CD4-positive, alpha-beta T cell treated with Interleukin-6 at 100 ng/mL for 8 hours (primary cell): Measurements from ENCODE around the gene GBX2.

Experiments
- DNase-seq: peaks from one replicate; pipeline ENCODE4 v3.0.0-alpha.2; 2020; ENCODE audit warnings: mixed read lengths, low spot score

The GBX2 gene

GRCh38 chr2:236180831-236181453 lies 12.8 kb upstream of the GBX2 start:
- no peak for DNase-seq

DNA sequence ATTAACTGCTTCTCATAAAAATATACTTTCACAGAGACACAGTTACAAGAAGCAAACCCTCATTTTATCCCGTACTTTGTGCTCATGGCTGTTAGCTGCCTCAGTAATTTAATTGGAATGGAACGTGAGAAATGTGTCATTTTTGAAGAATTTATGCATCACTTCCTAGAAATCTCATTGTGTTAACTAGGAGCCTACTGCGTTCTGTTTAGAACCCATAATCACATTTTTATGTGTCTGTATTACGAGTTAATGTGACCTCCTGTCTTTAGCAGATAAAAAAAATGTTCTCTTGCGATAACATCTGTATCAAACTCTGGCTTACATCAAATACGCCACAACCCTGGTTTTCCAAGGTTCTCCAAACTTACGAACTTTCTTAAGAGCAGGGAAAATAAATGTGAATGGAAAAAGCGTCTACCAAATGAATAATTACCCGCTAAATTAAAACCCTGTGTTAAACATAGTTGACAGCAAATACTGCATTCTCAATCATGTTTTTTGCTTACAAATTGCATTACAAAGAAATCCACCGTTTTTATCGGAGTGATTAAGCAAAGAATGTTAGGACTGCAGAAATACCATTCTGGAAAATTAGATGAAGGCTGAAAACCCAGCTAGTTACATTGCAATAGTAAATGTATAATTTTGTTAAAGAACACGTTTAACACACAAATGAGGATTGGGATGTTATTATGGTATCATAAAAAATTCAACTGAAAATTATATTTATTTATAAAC lies 12.1 kb upstream of the GBX2 start:
- DNase-seq: no peak

DNA sequence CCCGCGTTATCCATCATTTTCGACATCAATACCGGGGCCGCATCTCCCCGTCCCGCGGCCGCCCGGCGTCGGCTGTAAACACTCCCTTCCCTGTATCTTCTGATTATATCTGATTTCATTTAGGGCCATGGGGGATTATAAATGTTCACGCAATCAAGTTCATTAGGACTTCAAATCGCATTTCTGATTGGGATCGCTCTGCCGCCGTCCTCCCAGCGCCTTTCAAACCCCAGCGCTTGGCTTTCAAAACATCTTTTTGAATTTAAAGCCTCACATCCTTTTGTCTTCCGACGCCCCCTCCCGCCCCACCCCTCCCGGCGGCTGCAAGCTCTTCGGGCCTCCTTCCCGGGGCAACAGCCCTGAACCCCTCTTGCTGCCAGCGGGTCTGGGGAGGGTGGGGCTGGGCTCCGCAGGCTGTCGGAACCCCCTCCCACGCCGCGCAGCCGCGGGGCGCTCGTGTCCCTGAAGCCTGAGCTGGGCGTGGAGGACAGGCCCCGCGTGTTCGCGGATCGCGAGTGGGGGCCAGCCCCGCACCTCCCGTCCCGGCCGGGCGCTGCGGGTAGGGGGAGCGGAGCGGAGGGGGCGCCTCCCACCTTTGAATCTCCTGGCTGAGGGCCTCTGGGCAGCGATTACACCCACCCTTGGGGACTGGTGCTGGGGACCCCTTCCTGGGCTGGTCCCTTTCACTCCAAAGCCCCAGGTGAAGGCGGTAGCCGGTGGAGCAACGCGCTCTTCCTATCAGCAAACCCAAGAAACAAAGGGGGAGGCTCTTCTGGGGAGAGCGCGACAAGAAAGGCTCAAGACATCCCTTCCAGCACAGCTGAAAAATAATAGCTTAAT lies 11.3 kb upstream of the GBX2 start:
- DNase-seq: no peak

DNA sequence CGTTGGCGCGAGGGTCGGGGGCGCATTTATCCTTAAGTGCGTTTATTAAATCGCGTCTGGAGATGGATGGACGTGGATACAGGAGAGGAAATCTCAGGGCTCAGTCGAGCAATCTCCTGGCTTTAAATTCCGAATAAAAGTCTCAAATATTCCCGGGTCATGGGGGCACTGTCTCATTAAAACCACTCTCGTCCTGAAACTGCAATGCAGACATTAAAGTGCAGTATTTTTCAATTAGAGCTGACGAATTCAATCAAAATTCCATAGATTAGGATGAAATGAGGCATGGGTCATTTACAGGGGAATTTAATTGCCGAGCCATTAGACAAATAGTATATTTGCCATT lies 10.7 kb upstream of the GBX2 start:
- no peak for DNase-seq

GRCh38 chr2:236177967-236178889 lies 10.0 kb upstream of the GBX2 start:
- DNase-seq: no peak

DNA sequence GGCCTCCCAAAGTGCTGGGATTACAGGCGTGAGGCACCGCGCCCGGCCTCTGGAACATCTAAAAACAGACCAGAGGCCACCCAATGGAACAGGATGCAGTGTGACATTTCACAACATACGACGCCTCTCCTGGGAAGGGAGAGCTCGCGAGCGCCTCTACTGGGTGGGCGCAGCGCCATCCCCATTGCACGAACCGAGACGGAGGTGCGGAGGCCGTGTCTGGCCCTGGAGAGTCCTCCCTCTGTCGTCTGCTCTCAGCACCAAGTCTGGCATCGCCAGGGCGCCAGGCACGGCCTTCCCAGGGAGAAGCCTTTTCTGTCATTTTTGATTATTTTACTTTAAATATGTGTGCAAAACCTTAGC lies 9.4 kb upstream of the GBX2 start:
- no peak for DNase-seq

DNA sequence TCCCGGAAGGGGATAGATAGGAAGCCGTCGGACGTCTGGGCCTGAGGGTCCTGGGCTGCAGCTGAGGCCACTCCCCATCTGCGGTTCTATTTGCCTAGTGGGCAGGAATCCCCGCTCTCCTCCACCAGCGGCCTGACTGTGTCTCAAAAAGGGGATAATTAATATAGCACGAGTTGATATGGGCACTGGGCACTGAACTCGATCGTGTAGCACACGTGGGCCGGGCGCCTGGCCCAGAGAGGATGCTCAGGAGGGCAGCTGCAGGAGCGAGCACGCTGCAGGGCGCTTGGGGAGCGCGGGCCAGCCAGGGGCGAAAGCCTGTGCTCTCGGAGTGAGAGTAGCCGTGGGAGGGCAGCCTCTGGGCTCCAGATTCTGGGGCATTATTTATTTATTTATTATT lies 8.8 kb upstream of the GBX2 start:
- DNase-seq: no peak

DNA sequence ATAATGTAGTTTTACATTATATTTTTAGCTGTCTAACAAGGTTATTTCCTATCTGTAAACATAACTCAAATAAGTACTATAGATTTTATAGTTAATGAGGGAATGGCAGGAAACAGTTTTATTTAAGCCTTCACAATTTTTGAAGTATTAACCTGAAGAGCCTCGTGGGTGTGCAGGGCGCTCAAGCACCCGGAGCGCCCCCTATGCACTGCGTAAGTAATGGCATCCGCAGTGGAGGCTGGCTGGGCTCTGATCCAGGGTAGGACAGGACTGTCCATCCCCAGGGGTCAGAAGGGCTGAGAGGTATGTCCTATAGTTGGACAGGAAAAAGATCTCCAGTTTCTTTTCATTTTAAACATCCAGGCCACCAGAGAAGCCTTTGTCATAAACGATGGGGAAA lies 8.2 kb upstream of the GBX2 start:
- no peak for DNase-seq

DNA sequence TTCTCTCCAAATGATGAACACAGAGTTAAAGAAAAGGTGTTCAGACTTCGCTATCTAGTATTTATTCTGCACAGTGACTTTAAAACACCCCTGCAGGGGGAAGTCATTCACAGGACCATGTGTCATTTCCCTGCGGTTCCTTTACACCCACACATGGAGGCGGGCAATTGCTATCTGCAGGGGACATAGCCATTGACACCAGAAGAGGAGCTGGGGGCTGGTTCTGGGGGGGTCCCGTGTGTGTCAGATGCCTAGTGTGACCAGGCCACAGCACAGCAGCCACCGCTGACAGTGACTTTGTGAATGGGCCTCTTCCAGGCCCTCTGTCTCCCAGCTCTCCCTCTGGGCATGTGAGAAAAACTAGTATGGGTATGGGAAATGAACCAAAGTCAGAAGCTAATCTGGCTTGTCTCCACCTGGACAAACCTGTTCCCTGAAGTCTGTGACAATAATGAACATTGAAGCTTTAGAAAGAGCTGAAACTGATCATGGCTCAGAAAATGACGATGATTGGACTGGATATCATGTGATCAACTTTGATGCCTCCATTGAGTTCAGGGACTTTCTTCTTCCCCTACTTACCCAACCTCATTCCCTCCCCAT lies 7.5 kb upstream of the GBX2 start:
- DNase-seq: no peak

GRCh38 chr2:236173729-236174607 lies 5.8 kb upstream of the GBX2 start:
- no peak for DNase-seq

DNA sequence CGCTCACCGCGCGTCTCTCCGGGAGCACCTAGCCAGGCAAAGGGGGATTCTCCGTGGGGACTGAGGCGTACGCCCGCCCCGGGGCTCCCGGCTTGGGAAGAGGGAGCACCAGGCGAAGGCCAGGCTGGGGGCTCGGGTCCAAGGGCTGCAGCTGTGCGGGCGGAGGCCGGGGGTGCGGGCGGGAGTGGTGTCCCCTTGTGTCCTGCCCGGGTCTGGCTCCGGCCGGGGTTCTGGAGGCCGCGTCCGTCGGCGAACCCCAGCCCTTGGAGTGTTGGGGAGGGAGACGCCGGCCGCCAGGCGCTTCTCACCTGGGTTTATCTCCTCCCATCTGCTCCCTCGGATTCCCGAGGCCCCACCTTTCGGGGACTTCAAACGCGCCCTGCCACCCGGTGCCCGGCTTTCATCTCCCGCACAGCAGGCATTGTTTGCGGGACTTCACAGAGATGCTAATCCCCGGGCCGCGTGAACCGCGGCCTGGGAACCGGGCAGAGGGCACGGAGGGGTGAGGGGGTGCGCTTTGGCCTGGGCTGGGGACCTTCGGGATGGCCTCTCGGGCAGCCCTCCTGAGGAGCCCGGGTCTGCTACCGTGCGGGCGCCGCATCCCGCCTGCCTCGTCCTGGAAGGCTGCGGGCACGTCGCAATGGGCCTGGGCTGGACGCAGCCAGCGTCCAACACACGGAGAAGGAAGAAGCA lies 5.0 kb upstream of the GBX2 start:
- DNase-seq: no peak

DNA sequence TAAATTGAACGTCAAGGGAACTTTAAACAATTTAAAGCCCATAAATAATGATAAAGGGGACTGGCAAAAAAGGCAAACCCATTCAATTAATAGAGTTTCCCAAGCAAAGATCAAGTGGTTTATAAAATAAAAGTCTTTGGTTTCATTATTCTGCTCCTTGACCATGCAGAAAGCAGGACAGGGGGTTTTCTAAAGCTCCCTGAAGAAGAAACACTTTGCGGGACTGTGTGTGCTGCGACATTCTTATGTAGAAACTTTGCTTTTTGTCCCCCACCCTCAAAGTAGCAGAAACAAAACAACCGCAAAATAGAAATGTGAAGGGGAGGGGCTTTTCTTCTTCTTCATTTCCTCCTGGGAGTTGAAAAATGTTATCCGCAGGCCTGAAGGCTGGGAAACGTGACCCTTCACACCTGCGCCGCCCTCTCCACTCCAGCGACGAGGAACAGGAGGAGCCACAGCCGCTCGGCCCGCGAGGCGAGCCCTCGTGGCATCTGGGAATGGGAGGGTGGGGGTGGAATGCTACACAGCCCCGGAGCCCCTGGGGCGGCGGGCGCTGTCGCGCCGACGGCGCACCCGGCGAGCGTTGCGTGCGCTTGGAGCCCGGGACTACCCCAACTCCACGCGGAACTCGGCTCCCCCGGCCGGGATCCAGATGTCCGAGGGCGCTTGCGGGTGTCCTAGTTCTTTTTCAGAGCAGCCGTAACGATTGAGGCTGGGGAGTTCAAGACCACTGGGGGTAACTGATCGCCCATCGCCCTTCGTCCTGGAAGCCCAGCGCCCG lies 4.3 kb upstream of the GBX2 start:
- no peak for DNase-seq

GRCh38 chr2:236171680-236172254 lies 3.6 kb upstream of the GBX2 start:
- no peak for DNase-seq

DNA sequence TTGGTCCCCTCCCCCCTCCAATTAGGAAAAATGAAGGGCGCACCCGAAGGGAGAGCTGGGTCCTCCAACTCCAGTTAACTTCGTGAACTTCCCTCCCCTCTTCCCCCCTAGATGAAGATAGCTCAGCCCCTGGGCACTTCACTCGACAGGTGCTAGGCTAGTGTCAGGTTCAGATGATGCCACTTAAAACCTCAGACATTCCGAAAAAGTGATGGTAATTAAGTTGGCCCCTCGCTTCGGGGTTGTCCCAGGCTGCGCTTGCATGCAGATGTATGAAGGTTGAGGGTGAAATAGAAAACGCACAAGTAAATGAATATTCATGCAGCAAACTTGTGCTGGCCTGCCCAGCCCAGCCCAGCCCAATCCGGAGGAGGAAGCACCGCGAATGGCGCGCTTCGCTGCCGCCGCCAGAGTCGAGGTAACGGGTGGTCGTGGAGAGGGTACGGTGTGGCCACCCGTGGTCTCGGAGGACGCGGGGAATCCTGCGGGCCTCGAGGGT lies 3.0 kb upstream of the GBX2 start:
- DNase-seq: no peak

DNA sequence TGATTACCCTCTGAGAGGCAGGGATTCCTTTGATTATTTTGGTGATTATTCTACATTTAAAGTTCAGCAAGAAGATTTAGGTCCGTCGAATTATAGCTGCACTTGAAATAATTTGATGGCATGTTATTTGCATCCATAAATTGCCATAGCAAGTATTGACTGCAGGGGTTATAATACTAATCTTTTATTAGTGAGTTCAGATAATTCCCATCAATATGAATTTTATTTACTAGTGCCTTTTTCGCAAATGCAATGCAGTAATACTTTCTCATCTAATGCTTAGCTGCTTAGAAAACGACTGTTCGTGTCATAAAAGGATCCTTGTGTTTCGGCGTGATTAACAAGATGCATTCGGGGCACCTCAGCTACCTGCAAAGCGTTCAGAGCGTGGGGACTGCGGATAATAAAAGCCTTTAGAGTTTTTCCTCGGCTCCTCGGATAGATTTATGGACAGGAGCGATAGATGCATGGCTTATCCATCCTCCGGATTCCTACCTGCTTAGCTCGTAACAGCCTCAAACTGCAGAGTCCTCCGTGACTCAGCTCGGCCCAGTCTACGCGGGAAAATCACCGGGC lies 2.5 kb upstream of the GBX2 start:
- DNase-seq: no peak

- DNase-seq: no peak
These were observed 1.8 kb upstream of the GBX2 start for GRCh38 chr2:236169741-236170589.

DNA sequence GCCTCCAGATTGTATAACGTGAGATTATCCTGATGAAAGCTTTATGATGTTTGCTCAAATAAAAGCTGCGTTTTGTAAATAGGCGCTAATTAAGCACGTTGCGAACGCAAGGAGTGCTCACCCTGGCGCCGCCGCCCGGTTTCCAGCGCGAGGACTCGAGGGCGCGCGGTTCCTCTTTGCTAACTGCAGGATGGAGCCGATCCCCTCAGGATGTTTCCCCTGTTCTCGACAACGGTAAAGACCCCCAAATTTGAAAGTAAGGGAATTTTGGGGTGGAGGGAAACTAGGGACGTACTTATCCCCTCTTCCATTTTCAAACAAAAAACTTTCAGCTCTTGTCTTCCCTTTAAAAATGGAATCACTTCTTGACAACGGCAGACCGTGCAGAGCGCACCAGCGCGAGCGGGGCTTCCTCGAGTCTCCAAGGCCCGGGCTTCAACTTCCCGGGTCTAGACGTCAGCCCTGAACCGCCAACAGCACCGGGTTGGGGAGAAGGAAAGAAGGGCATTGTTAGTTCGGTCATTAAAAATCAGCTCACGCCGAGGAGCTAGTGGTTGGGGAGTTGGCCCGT lies 1.1 kb upstream of the GBX2 start:
- no peak for DNase-seq
